ENCODE results near the gene ACOXL. TPM values are rescaled to one million over a fixed set of nuclear protein-coding genes. Genes with fewer than 3 reads are reported as not detected.

Gene ACOXL
- total and polyA plus RNA-seq, 9 of the 15 experiments (the other 6 are each of a cell fraction or from before 2014, with no cell fraction given), result 0.31 to 0.56 TPM; not detected in 7

- no peaks in the 10 kb centered on the region for H3K4me1 ChIP-seq (replicated peaks in 1 of 2; ENCODE audit: control insufficient read depth in 2 of 2, insufficient read depth in 2 of 2, low read length in 2 of 2)
- in situ Hi-C loops (cut with MboI), result no loop called here
- H3K4me2 ChIP-seq (ENCODE audit: insufficient read depth, low read length), result no peak overlapping the region
- no peak overlapping the region for H3K27ac ChIP-seq (ENCODE audit: extremely low read depth, low read depth, low read length)
- no TSS peak for BruUV-seq (replicated peaks)
- WGBS (ENCODE audit: insufficient coverage, low coverage, missing lambda C conversion rate), result 0% methylated on average over 10 of the region's 10 CpGs
- FAIRE-seq, result no peak
- DNase-seq (ENCODE audit: extremely low read depth in 1 of 4, low spot score in 3 of 4), result no peak
- no peaks in the 10 kb centered on the region for H4K20me1 ChIP-seq (replicated peaks; ENCODE audit: control insufficient read depth, insufficient read depth, low read length)
- no peaks in the 10 kb centered on the region for H3K79me2 ChIP-seq (ENCODE audit: control insufficient read depth, insufficient read depth, low read length)
- POLR2A ChIA-PET, result no interaction called here
- intact Hi-C loops (cut with micrococcal nuclease), result no loop called here
- ATAC-seq, result no peak
- no peaks in the 10 kb centered on the region; the same call in 1 of the 2 replicates for H3K9me3 ChIP-seq (replicated peaks; ENCODE audit: control insufficient read depth, insufficient read depth, low read depth, low read length)
- H2AFZ ChIP-seq (ENCODE audit: low read depth, low read length), result no peak overlapping the region
- no peaks in the 10 kb centered on the region for H3K9me1 ChIP-seq (ENCODE audit: control insufficient read depth, insufficient read depth, low read length)
- H3K27me3 ChIP-seq (ENCODE audit: control insufficient read depth in 2 of 2, insufficient read depth in 2 of 2, low read length in 2 of 2), result peaks cover 2 to 30% of the 10 kb centered on the region in 2 experiments; a peak in 4 of 5 replicates
- H3K4me3 ChIP-seq, result no peak overlapping the region
- CTCF ChIA-PET (ENCODE audit: low intra/inter-chr PET ratio), result no interaction called here
- no peak overlapping the region for H3K9ac ChIP-seq (ENCODE audit: insufficient read depth in 1 of 2, low read depth in 2 of 2, low read length in 2 of 2)
- H3K36me3 ChIP-seq (ENCODE audit: control insufficient read depth, insufficient read depth, low read length), result no peaks in the 10 kb centered on the region
- no peak for TF ChIP-seq VEZF1 (CRISPR knock-in tag; IDR thresholded peaks at IDR 0.05)
- no peak for TF ChIP-seq KAT8 (IDR thresholded peaks at IDR 0.05; ENCODE audit: low read depth)
- no peak for TF ChIP-seq ZNF785 (CRISPR knock-in tag; IDR thresholded peaks at IDR 0.05)
- TF ChIP-seq ZNF143 (CRISPR knock-in tag; IDR thresholded peaks at IDR 0.05), result no peak
- no peak for TF ChIP-seq RREB1 (CRISPR knock-in tag; IDR thresholded peaks at IDR 0.05)
- TF ChIP-seq FOSL1 (tag; conservative IDR thresholded peaks at IDR 0.05), result no peak
- TF ChIP-seq CTCFL (IDR thresholded peaks at IDR 0.05; ENCODE audit: borderline replicate concordance, insufficient read depth, low read depth, low read length, poor library complexity, severe bottlenecking), result no peak
- TF ChIP-seq ARNT (IDR thresholded peaks at IDR 0.05), result no peak
- TF ChIP-seq ATF6 (CRISPR knock-in tag; IDR thresholded peaks at IDR 0.05), result no peak
- no peak for TF ChIP-seq ZNF586 (CRISPR knock-in tag; conservative IDR thresholded peaks at IDR 0.05)
- TF ChIP-seq ZFP30 (CRISPR knock-in tag; IDR thresholded peaks at IDR 0.05; ENCODE audit: borderline replicate concordance), result no peak
Observed at GRCh38 chr2:110933420-110933819, 201.0 kb downstream of the ACOXL start.

Measured in K562 (cell line).